GM21786 (cell line): ENCODE results near the gene FSIP2.
"Not testable (repeated sequence)": the region's sequence is repeated elsewhere in the genome, so short reads cannot be mapped to it uniquely, and the experiment has no call there.

Experiments
- ATAC-seq: cut with Tn5 transposase; IDR thresholded peaks from one replicate; pipeline ENCODE4 v1.9.1; 2021; ENCODE audit not compliant: unreplicated experiment

FSIP2 gene

GRCh38 chr2:185806783-185807182 lies 68.2 kb downstream of the FSIP2 start:
- ATAC-seq, result no peak

GRCh38 chr2:185807351-185807750 lies 68.7 kb downstream of the FSIP2 start:
- no peak for ATAC-seq

- no peak for ATAC-seq
Measured at GRCh38 chr2:185811580-185811979, 73.0 kb downstream of the FSIP2 start.

- ATAC-seq, result no peak
Measured at GRCh38 chr2:185813707-185814106, 75.1 kb downstream of the FSIP2 start.

- no peak for ATAC-seq
Measured at GRCh38 chr2:185817991-185818390, 79.4 kb downstream of the FSIP2 start.

GRCh38 chr2:185821467-185821866 lies 82.9 kb downstream of the FSIP2 start:
- ATAC-seq, result no peak

- no peak for ATAC-seq
Measured at GRCh38 chr2:185823773-185824172, 85.2 kb downstream of the FSIP2 start.

- ATAC-seq, result no peak
Measured at GRCh38 chr2:185825557-185825956, 87.0 kb downstream of the FSIP2 start.

GRCh38 chr2:185828326-185828725 lies 89.7 kb downstream of the FSIP2 start:
- ATAC-seq, result no peak

- no peak for ATAC-seq
Measured at GRCh38 chr2:185833864-185834263, 95.3 kb downstream of the FSIP2 start.

GRCh38 chr2:185835974-185836373 lies 97.4 kb downstream of the FSIP2 start:
- no peak for ATAC-seq

GRCh38 chr2:185854885-185855284 lies 116.3 kb downstream of the FSIP2 start:
- no peak for ATAC-seq

GRCh38 chr2:185857691-185858090 lies 119.1 kb downstream of the FSIP2 start:
- ATAC-seq, result no peak

- no peak for ATAC-seq
Measured at GRCh38 chr2:185859506-185859905, 120.9 kb downstream of the FSIP2 start.

- ATAC-seq, result no peak
Measured at GRCh38 chr2:185860321-185860720, 121.7 kb downstream of the FSIP2 start.

- no peak for ATAC-seq
Measured at GRCh38 chr2:185862657-185863398, 124.2 kb downstream of the FSIP2 start.

- ATAC-seq, result not testable (repeated sequence)
Measured at GRCh38 chr2:185864468-185865260, 126.1 kb downstream of the FSIP2 start.

- no peak for ATAC-seq
Measured at GRCh38 chr2:185875136-185875931, 136.7 kb downstream of the FSIP2 start.

GRCh38 chr2:185876234-185876633 lies 137.6 kb downstream of the FSIP2 start:
- ATAC-seq, result no peak

GRCh38 chr2:185880396-185880795 lies 141.8 kb downstream of the FSIP2 start:
- no peak for ATAC-seq
